ENCODE results near the gene ACTL8. TPM values are rescaled to one million over a fixed set of nuclear protein-coding genes. Genes with fewer than 3 reads are reported as not detected.

ACTL8 gene
- total and polyA plus RNA-seq, 2 donors (not counting 1 experiment from before 2014, with no cell fraction given): 0.15 TPM; not detected in 1

- Histone ChIP-seq H3K4me1 (ENCODE audit: control insufficient read depth, extremely low read depth, insufficient read depth, low read length) (no peaks in the 10 kb centered on the region), H4K20me1 (ENCODE audit: control insufficient read depth, extremely low read depth, insufficient read depth, low read length) (no peaks in the 10 kb centered on the region), H3K4me2 (ENCODE audit: extremely low read depth, insufficient read depth, low read length) (no peak overlapping the region), H3K9ac (ENCODE audit: insufficient read depth, low read length) (no peak overlapping the region), H3K27me3 (ENCODE audit: control insufficient read depth, insufficient read depth, low read length) (no peaks in the 10 kb centered on the region), H3K4me3 (replicated peaks in 1 of 4; ENCODE audit: control extremely low read depth in 1 of 4, insufficient read depth in 1 of 4, low read depth in 3 of 4, low read length in 4 of 4) (no peak overlapping the region), H3K27ac (ENCODE audit: insufficient read depth, low read length) (no peak overlapping the region), H2AFZ (ENCODE audit: low read length) (no peak overlapping the region), H3K79me2 (ENCODE audit: control insufficient read depth, insufficient read depth, low read length) (no peaks in the 10 kb centered on the region), H3K36me3 (ENCODE audit: control insufficient read depth, insufficient read depth, low read length) (no peaks in the 10 kb centered on the region), H3K9me3 (ENCODE audit: control insufficient read depth, insufficient read depth, low read depth, low read length) (no peaks in the 10 kb centered on the region)
- DNase-seq (ENCODE audit: low read depth in 2 of 2): no peak
- TF ChIP-seq EZH2 (IDR thresholded peaks at IDR 0.05; ENCODE audit: low read length, missing control alignments) (no peak), CTCF (conservative IDR thresholded peaks at IDR 0.05 in 1 of 2, IDR thresholded peaks at IDR 0.05 in 1 of 2; ENCODE audit: low read depth in 1 of 2, low read length in 2 of 2) (no peak)
Measured at GRCh38 chr1:17777818-17778217, 22.7 kb downstream of the ACTL8 start.

- no peak overlapping the region for H3K4me2 ChIP-seq (ENCODE audit: extremely low read depth, insufficient read depth, low read length)
- no peaks in the 10 kb centered on the region for H4K20me1 ChIP-seq (ENCODE audit: control insufficient read depth, extremely low read depth, insufficient read depth, low read length)
- H3K9ac ChIP-seq (ENCODE audit: insufficient read depth, low read length): no peak overlapping the region
- no peaks in the 10 kb centered on the region for H3K4me1 ChIP-seq (ENCODE audit: control insufficient read depth, extremely low read depth, insufficient read depth, low read length)
- H3K4me3 ChIP-seq (replicated peaks in 1 of 4; ENCODE audit: control extremely low read depth in 1 of 4, insufficient read depth in 1 of 4, low read depth in 3 of 4, low read length in 4 of 4): no peak overlapping the region
- H3K9me3 ChIP-seq (ENCODE audit: control insufficient read depth, insufficient read depth, low read depth, low read length): no peaks in the 10 kb centered on the region
- no peak for TF ChIP-seq CTCF (conservative IDR thresholded peaks at IDR 0.05 in 1 of 2, IDR thresholded peaks at IDR 0.05 in 1 of 2; ENCODE audit: low read depth in 1 of 2, low read length in 2 of 2)
- no peak for TF ChIP-seq EZH2 (IDR thresholded peaks at IDR 0.05; ENCODE audit: low read length, missing control alignments)
- H3K79me2 ChIP-seq (ENCODE audit: control insufficient read depth, insufficient read depth, low read length): no peaks in the 10 kb centered on the region
- no peak overlapping the region for H3K27ac ChIP-seq (ENCODE audit: insufficient read depth, low read length)
- no peak for DNase-seq (ENCODE audit: low read depth in 2 of 2)
- H2AFZ ChIP-seq (ENCODE audit: low read length): no peak overlapping the region
- H3K27me3 ChIP-seq (ENCODE audit: control insufficient read depth, insufficient read depth, low read length): no peaks in the 10 kb centered on the region
- H3K36me3 ChIP-seq (ENCODE audit: control insufficient read depth, insufficient read depth, low read length): no peaks in the 10 kb centered on the region
Measured at GRCh38 chr1:17780916-17781315, 25.8 kb downstream of the ACTL8 start.

GRCh38 chr1:17789926-17790325, 34.8 kb downstream of the ACTL8 start:
- Histone ChIP-seq H4K20me1 (ENCODE audit: control insufficient read depth, extremely low read depth, insufficient read depth, low read length) (no peaks in the 10 kb centered on the region), H3K9ac (ENCODE audit: insufficient read depth, low read length) (no peak overlapping the region), H3K4me1 (ENCODE audit: control insufficient read depth, extremely low read depth, insufficient read depth, low read length) (no peaks in the 10 kb centered on the region), H3K79me2 (ENCODE audit: control insufficient read depth, insufficient read depth, low read length) (no peaks in the 10 kb centered on the region), H3K4me3 (replicated peaks in 1 of 4; ENCODE audit: control extremely low read depth in 1 of 4, insufficient read depth in 1 of 4, low read depth in 3 of 4, low read length in 4 of 4) (no peak overlapping the region), H2AFZ (ENCODE audit: low read length) (no peak overlapping the region), H3K27ac (ENCODE audit: insufficient read depth, low read length) (no peak overlapping the region), H3K4me2 (ENCODE audit: extremely low read depth, insufficient read depth, low read length) (no peak overlapping the region), H3K36me3 (ENCODE audit: control insufficient read depth, insufficient read depth, low read length) (no peaks in the 10 kb centered on the region), H3K27me3 (ENCODE audit: control insufficient read depth, insufficient read depth, low read length) (peaks cover 2% of the 10 kb centered on the region), H3K9me3 (ENCODE audit: control insufficient read depth, insufficient read depth, low read depth, low read length) (no peaks in the 10 kb centered on the region)
- TF ChIP-seq EZH2 (IDR thresholded peaks at IDR 0.05; ENCODE audit: low read length, missing control alignments) (no peak), CTCF (conservative IDR thresholded peaks at IDR 0.05 in 1 of 2, IDR thresholded peaks at IDR 0.05 in 1 of 2; ENCODE audit: low read depth in 1 of 2, low read length in 2 of 2) (no peak)
- DNase-seq (ENCODE audit: low read depth in 2 of 2): no peak
